HCT116 (cell line): ENCODE results near the gene ADAMTS13. TPM values are rescaled to one million over a fixed set of nuclear protein-coding genes. Genes with fewer than 3 reads are reported as not detected.

ENCODE experiments used
- ATAC-seq: fragments of 200-7000 bp; cut with Tn5 transposase; 2 replicates; pipeline ENCODE4 v1.9.1; 2020; ENCODE audit warnings: mild to moderate bottlenecking, moderate library complexity
- BruUV-seq: library from RNA; stranded (reverse); fragments of 400-500 nt; replicated peaks from 2 replicates; lab custom pipeline; 2021; lab: Mats Ljungman, UMichigan
- CTCF ChIA-PET: fragments of 300-600 bp; sonication (Branson Sonifier 250); formaldehyde crosslinking; loops from one replicate; lab custom pipeline; 2021; ENCODE audit warnings: antibody characterized with exemption; lab: Charles Lee
- POLR2A ChIA-PET: fragments of 300-600, 350-600 bp; sonication (Branson Sonifier 250); formaldehyde crosslinking; loops from one replicate; lab custom pipeline; 2021; ENCODE audit warnings: antibody characterized with exemption; lab: Charles Lee
- RAD21 ChIA-PET, 2 experiments: fragments of 300-600 bp; sonication (Branson Sonifier 250); formaldehyde crosslinking; loops; one replicate each; lab custom pipeline; 2023; ENCODE audit warnings: low total read pairs in 2 of 2; ENCODE audit not compliant: uncharacterized antibody in 2 of 2, unreplicated experiment in 2 of 2, low non-redundant PET in 1 of 2; lab: Charles Lee
- DNase-seq: peaks from one replicate; pipeline ENCODE4 v3.0.0-alpha.2; 2010; ENCODE audit warnings: low read depth, low spot score
- H2AFZ ChIP-seq: fragments of 200-600 bp; shearing (Covaris generic), sonication (generic); 2 replicates; pipeline ENCODE4 v1.6.1; 2017; ENCODE audit warnings: low read depth, mixed run types, mixed read lengths, antibody characterized with exemption, low read length; ENCODE audit not compliant: poor library complexity, severe bottlenecking
- H3K27ac ChIP-seq: 2 replicates; pipeline ENCODE4 v1.5.1; 2012; ENCODE audit warnings: low read depth, low read length
- H3K27me3 ChIP-seq: fragments of 200-600 bp; sonication (generic); 2 replicates; pipeline ENCODE4 v1.6.1; 2016; ENCODE audit warnings: mixed run types, low read length, mixed read lengths; ENCODE audit not compliant: insufficient read depth
- H3K36me3 ChIP-seq, 2 experiments: fragments of 200-500 bp in 1 of 2; fragments of 200-600 bp in 1 of 2; sonication (Bioruptor generic) in 1 of 2; sonication (generic) in 1 of 2; 2 replicates each; pipeline versions ENCODE4 v1.5.1 to v1.6.1; 2014 to 2016; ENCODE audit warnings: low read length in 2 of 2, inconsistent platforms in 1 of 2, mixed read lengths in 1 of 2, mixed run types in 1 of 2; ENCODE audit not compliant: insufficient read depth in 2 of 2, control insufficient read depth in 1 of 2
- H3K4me1 ChIP-seq, 2 experiments: fragments of 200-600 bp in 1 of 2; sonication (generic) in 1 of 2; 2 replicates each; pipeline versions ENCODE4 v1.5.1 to v1.6.1; 2012 to 2017; ENCODE audit warnings: low read length in 2 of 2, inconsistent platforms in 1 of 2, mild to moderate bottlenecking in 1 of 2, mixed read lengths in 1 of 2, mixed run types in 1 of 2, moderate library complexity in 1 of 2; ENCODE audit not compliant: insufficient read depth in 2 of 2, control insufficient read depth in 1 of 2
- H3K4me2 ChIP-seq: fragments of 200-600 bp; sonication (generic); 2 replicates; pipeline ENCODE4 v1.6.1; 2017; ENCODE audit warnings: mixed run types, low read length, mixed read lengths
- H3K4me3 ChIP-seq, 2 experiments: fragments of 200-600 bp in 1 of 2; sonication (generic) in 1 of 2; replicated peaks in 1 of 2; 2 replicates each; pipeline ENCODE4 v1.5.1; 2011 to 2016; ENCODE audit warnings: low read length in 2 of 2, control low read depth in 1 of 2, low read depth in 1 of 2, mild to moderate bottlenecking in 1 of 2, mixed read lengths in 1 of 2, mixed run types in 1 of 2
- H3K79me2 ChIP-seq: fragments of 200-600 bp; sonication (generic); 2 replicates; pipeline ENCODE4 v1.6.1; 2017; ENCODE audit warnings: mild to moderate bottlenecking, mixed run types, low read length, moderate library complexity, mixed read lengths; ENCODE audit not compliant: insufficient read depth
- H3K9ac ChIP-seq: fragments of 200-600 bp; sonication (generic); 2 replicates; pipeline ENCODE4 v1.6.1; 2016; ENCODE audit warnings: low read length, mixed read lengths
- H3K9me2 ChIP-seq: fragments of 200-600 bp; sonication (generic), shearing (Covaris generic); 2 replicates; pipeline ENCODE4 v1.6.1; 2017; ENCODE audit warnings: mixed run types, mild to moderate bottlenecking, moderate library complexity; ENCODE audit not compliant: insufficient read depth
- H3K9me3 ChIP-seq, 2 experiments: fragments of 200-500 bp in 1 of 2; fragments of 200-600 bp in 1 of 2; sonication (Bioruptor generic) in 1 of 2; sonication (generic) in 1 of 2; 2 replicates each; pipeline ENCODE4 v1.6.1; 2014 to 2017; ENCODE audit warnings: low read length in 2 of 2, mixed read lengths in 2 of 2, inconsistent platforms in 1 of 2, low read depth in 1 of 2, mild to moderate bottlenecking in 1 of 2, mixed run types in 1 of 2, moderate library complexity in 1 of 2; ENCODE audit not compliant: control insufficient read depth in 1 of 2, insufficient read depth in 1 of 2
- H4K20me1 ChIP-seq: fragments of 200-600 bp; sonication (generic), shearing (Covaris generic); 2 replicates; pipeline ENCODE4 v1.6.1; 2017; ENCODE audit warnings: mixed run types, mild to moderate bottlenecking, moderate library complexity; ENCODE audit not compliant: insufficient read depth
- EGR1 ChIP-seq: IDR thresholded peaks from 2 replicates; pipeline ENCODE4 v1.6.1; 2012; ENCODE audit warnings: low read depth
- ELF1 ChIP-seq: IDR thresholded peaks from 2 replicates; pipeline ENCODE4 v1.6.1; 2012; ENCODE audit warnings: low read depth, borderline replicate concordance
- EZH2 ChIP-seq: fragments of 200-600 bp; sonication (generic); IDR thresholded peaks from 2 replicates; pipeline ENCODE4 v1.6.1; 2017; ENCODE audit warnings: antibody characterized with exemption, mixed run types
- EZH2phosphoT487 ChIP-seq: fragments of 200-600 bp; IDR thresholded peaks from 2 replicates; pipeline ENCODE4 v1.6.1; 2018; ENCODE audit warnings: antibody characterized with exemption, borderline replicate concordance
- POLR2AphosphoS5 ChIP-seq: IDR thresholded peaks from 2 replicates; pipeline ENCODE4 v1.6.1; 2011; ENCODE audit warnings: mild to moderate bottlenecking, low read depth, low read length, moderate library complexity
- SRF ChIP-seq: IDR thresholded peaks from 2 replicates; pipeline ENCODE4 v1.6.1; 2012; ENCODE audit warnings: low read depth
- YY1 ChIP-seq: IDR thresholded peaks from 2 replicates; pipeline ENCODE4 v1.6.1; 2011; ENCODE audit warnings: low read length, low read depth, moderate library complexity, mild to moderate bottlenecking; ENCODE audit not compliant: insufficient replicate concordance; ENCODE audit errors: extremely low read depth
- ZNF274 ChIP-seq: fragments of 200-500 bp; sonication (Bioruptor generic); IDR thresholded peaks from 2 replicates; pipeline ENCODE4 v1.6.1; 2014; ENCODE audit warnings: mild to moderate bottlenecking, low read depth, low read length, inconsistent platforms
- intact Hi-C: fragments of 100-400 bp; cut with micrococcal nuclease; formaldehyde crosslinking; loops from 2 replicates; pipeline ENCODE4 v1.10.0; 2022
- total RNA-seq: library from RNA; stranded (reverse); gene quantifications from one replicate; pipeline ENCODE4 v1.2.1, GENCODE V29; 2021; ENCODE audit not compliant: unreplicated experiment
- TF ChIP-seq, protein P1 (sequence below): IDR thresholded peaks from 2 replicates; pipeline ENCODE4 v1.6.1; 2012
- TF ChIP-seq, protein P2 (sequence below): IDR thresholded peaks from 2 replicates; pipeline ENCODE4 v1.6.1; 2011; ENCODE audit warnings: mild to moderate bottlenecking, low read length, moderate library complexity; ENCODE audit not compliant: insufficient replicate concordance; ENCODE audit errors: extremely low read depth
- TF ChIP-seq, protein P3 (sequence below), 3 experiments: fragments of 200-600 bp in 1 of 3; sonication (generic) in 1 of 3; IDR thresholded peaks in 2 of 3; conservative IDR thresholded peaks in 1 of 3; 2 replicates each; pipeline ENCODE4 v1.5.1; 2012 to 2017; ENCODE audit warnings: low read depth in 2 of 3, low read length in 2 of 3, antibody characterized with exemption in 1 of 3, borderline replicate concordance in 1 of 3, control low read depth in 1 of 3, mild to moderate bottlenecking in 1 of 3, mixed read lengths in 1 of 3, mixed run types in 1 of 3, moderate library complexity in 1 of 3; ENCODE audit not compliant: insufficient read depth in 1 of 3
- TF ChIP-seq, protein P4 (sequence below): IDR thresholded peaks from 2 replicates; pipeline ENCODE4 v1.6.1; 2012; ENCODE audit warnings: low read depth

The ADAMTS13 gene
- total RNA-seq, 1 experiment from 2014 or later, result 9.2 TPM

DNA sequence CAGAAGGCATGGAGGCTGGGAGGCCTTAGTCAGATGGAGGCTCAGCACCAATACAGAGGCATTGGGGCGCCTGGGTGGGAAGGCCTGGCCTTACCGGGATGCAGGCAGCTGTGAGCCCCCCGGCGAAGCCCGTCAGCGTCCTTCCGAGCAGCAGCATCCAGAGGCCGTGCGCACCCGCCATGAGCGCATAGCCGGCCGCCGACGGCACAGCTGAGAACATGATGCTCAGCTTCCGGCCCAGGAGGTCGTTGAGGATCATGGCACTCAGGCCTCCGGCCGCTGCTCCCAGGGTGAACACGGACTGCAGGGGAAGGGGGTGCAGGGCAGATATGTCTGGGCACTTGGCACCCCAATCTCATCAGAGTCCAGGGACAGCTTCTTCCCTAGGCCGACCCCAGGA is 54.8 kb downstream of the ADAMTS13 start:
- TF ChIP-seq EZH2phosphoT487, result no peak
- TF ChIP-seq, protein P1, sequence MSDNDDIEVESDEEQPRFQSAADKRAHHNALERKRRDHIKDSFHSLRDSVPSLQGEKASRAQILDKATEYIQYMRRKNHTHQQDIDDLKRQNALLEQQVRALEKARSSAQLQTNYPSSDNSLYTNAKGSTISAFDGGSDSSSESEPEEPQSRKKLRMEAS, result no peak
- H3K4me1 ChIP-seq, result peaks cover 13 to 21% of the 10 kb centered on the region in 2 experiments; a peak in 3 of 4 replicates
- no peaks in the 10 kb centered on the region for H4K20me1 ChIP-seq
- no peak for DNase-seq
- no peaks in the 10 kb centered on the region for H3K36me3 ChIP-seq
- no peaks in the 10 kb centered on the region for H3K9me2 ChIP-seq
- H3K4me3 ChIP-seq, result no peak overlapping the region
- no peaks in the 10 kb centered on the region for H3K9me3 ChIP-seq
- RAD21 ChIA-PET, result no interaction called here
- CTCF ChIA-PET, result no interaction called here
- no peak overlapping the region for H3K9ac ChIP-seq
- H3K79me2 ChIP-seq, result peaks cover 6% of the 10 kb centered on the region; the same call in 1 of the 2 replicates
- no peak overlapping the region for H3K27ac ChIP-seq
- intact Hi-C loops, result no loop called here
- H3K27me3 ChIP-seq, result no peaks in the 10 kb centered on the region
- POLR2A ChIA-PET, result no interaction called here
- H2AFZ ChIP-seq, result no peak overlapping the region
- no peak for ATAC-seq
- no TSS peak for BruUV-seq
- H3K4me2 ChIP-seq, result no peak overlapping the region

DNA sequence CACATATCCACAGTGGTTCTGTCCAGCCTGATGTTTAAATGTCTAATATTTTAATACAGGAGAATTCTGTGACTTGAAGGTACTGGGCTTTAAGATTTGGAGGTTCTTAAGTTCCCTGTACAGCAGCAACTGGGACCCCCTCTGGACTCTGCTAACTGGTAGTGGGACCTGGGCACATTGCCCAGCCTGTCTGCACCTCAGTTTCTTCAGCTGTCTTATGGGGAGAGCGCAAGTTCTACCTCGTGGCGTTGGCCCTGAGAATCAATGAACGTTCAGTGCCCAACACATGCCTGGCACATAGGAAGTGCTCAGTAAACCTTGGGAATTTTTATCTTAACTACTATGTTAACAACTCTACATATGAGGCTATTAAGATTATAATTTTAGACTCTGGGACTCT is 55.3 kb downstream of the ADAMTS13 start:
- Histone ChIP-seq H4K20me1 (no peaks in the 10 kb centered on the region), H3K4me2 (peak overlapping the region; percentile 98; the same call in 1 of the 2 replicates), H3K9ac (no peak overlapping the region), H3K4me3 (no peak overlapping the region), H3K79me2 (peaks cover 6% of the 10 kb centered on the region; the same call in 1 of the 2 replicates), H3K9me2 (no peaks in the 10 kb centered on the region), H3K27me3 (no peaks in the 10 kb centered on the region), H3K36me3 (no peaks in the 10 kb centered on the region), H2AFZ (no peak overlapping the region), H3K9me3 (no peaks in the 10 kb centered on the region), H3K4me1 (peaks cover 13 to 21% of the 10 kb centered on the region in 2 experiments; a peak in 3 of 4 replicates), H3K27ac (no peak overlapping the region)
- intact Hi-C loops, result no loop called here
- BruUV-seq, result TSS peak; percentile 44
- ChIA-PET CTCF (no interaction called here), POLR2A (no interaction called here), RAD21 (no interaction called here)
- no peak for ATAC-seq
- DNase-seq, result no peak
- no peak for TF ChIP-seq EZH2
- TF ChIP-seq, protein P2, sequence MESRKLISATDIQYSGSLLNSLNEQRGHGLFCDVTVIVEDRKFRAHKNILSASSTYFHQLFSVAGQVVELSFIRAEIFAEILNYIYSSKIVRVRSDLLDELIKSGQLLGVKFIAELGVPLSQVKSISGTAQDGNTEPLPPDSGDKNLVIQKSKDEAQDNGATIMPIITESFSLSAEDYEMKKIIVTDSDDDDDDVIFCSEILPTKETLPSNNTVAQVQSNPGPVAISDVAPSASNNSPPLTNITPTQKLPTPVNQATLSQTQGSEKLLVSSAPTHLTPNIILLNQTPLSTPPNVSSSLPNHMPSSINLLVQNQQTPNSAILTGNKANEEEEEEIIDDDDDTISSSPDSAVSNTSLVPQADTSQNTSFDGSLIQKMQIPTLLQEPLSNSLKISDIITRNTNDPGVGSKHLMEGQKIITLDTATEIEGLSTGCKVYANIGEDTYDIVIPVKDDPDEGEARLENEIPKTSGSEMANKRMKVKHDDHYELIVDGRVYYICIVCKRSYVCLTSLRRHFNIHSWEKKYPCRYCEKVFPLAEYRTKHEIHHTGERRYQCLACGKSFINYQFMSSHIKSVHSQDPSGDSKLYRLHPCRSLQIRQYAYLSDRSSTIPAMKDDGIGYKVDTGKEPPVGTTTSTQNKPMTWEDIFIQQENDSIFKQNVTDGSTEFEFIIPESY, result no peak
- TF ChIP-seq EGR1, result no peak
- TF ChIP-seq, protein P3, sequence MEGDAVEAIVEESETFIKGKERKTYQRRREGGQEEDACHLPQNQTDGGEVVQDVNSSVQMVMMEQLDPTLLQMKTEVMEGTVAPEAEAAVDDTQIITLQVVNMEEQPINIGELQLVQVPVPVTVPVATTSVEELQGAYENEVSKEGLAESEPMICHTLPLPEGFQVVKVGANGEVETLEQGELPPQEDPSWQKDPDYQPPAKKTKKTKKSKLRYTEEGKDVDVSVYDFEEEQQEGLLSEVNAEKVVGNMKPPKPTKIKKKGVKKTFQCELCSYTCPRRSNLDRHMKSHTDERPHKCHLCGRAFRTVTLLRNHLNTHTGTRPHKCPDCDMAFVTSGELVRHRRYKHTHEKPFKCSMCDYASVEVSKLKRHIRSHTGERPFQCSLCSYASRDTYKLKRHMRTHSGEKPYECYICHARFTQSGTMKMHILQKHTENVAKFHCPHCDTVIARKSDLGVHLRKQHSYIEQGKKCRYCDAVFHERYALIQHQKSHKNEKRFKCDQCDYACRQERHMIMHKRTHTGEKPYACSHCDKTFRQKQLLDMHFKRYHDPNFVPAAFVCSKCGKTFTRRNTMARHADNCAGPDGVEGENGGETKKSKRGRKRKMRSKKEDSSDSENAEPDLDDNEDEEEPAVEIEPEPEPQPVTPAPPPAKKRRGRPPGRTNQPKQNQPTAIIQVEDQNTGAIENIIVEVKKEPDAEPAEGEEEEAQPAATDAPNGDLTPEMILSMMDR (IDR thresholded peaks at IDR 0.05 in 2 of 3, conservative IDR thresholded peaks at IDR 0.05 in 1 of 3; ENCODE audit: borderline replicate concordance in 1 of 3, insufficient read depth in 1 of 3, low read depth in 2 of 3, low read length in 2 of 3), result no peak
- no peak for TF ChIP-seq ZNF274
- TF ChIP-seq, protein P4, sequence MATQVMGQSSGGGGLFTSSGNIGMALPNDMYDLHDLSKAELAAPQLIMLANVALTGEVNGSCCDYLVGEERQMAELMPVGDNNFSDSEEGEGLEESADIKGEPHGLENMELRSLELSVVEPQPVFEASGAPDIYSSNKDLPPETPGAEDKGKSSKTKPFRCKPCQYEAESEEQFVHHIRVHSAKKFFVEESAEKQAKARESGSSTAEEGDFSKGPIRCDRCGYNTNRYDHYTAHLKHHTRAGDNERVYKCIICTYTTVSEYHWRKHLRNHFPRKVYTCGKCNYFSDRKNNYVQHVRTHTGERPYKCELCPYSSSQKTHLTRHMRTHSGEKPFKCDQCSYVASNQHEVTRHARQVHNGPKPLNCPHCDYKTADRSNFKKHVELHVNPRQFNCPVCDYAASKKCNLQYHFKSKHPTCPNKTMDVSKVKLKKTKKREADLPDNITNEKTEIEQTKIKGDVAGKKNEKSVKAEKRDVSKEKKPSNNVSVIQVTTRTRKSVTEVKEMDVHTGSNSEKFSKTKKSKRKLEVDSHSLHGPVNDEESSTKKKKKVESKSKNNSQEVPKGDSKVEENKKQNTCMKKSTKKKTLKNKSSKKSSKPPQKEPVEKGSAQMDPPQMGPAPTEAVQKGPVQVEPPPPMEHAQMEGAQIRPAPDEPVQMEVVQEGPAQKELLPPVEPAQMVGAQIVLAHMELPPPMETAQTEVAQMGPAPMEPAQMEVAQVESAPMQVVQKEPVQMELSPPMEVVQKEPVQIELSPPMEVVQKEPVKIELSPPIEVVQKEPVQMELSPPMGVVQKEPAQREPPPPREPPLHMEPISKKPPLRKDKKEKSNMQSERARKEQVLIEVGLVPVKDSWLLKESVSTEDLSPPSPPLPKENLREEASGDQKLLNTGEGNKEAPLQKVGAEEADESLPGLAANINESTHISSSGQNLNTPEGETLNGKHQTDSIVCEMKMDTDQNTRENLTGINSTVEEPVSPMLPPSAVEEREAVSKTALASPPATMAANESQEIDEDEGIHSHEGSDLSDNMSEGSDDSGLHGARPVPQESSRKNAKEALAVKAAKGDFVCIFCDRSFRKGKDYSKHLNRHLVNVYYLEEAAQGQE, result no peak
- no peak for TF ChIP-seq POLR2AphosphoS5
- TF ChIP-seq YY1, result no peak
- TF ChIP-seq SRF, result no peak
- TF ChIP-seq ELF1, result no peak
